GM10266 (cell line): Measurements from ENCODE around the gene MKKS.
A peak's percentile ranks its signal among the peaks of the same experiment; 100 is the strongest.

ENCODE experiments used
- DNase-seq: peaks from one replicate; pipeline ENCODE4 v3.0.0; 2012; ENCODE audit errors: extremely low spot score
- CTCF ChIP-seq: IDR thresholded peaks from 2 replicates; pipeline ENCODE4 v1.5.1; 2012; ENCODE audit warnings: mild to moderate bottlenecking, low read depth; ENCODE audit not compliant: control insufficient read depth, insufficient read depth; ENCODE audit errors: missing control alignments

Gene MKKS

GRCh38 chr20:10433623-10434466 lies at the start of gene MKKS:
Gene MKKS, minus strand, starts transcription at chr20:10434222. Its CDS starts 20,708 bp downstream, at chr20:10413514.
- peak; percentile 71 for DNase-seq
- TF ChIP-seq CTCF = no peak

DNA sequence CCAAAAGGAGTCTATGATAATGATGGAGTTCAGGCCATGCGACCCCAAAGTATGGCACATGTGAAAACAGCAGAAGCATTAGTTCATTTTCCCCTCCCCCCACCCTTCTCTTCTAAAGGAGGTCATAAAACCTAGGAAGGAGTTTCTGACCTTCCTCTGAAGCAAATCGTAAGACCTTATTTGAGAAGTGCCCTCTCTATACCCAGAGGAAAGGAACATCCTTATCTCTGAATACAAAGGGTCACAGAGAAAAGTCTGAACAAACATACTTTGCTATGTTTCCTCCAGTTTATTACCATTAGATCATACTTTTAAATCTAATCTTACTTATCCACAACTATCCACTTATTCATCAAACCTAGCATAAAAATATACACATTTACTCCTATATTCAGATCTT lies 49.7 kb upstream of the MKKS start:
- DNase-seq = no peak
- TF ChIP-seq CTCF = no peak

GRCh38 chr20:10481676-10482075 lies 47.7 kb upstream of the MKKS start:
- no peak for TF ChIP-seq CTCF
- no peak for DNase-seq

GRCh38 chr20:10478930-10479329 lies 44.9 kb upstream of the MKKS start:
- no peak for TF ChIP-seq CTCF

DNA sequence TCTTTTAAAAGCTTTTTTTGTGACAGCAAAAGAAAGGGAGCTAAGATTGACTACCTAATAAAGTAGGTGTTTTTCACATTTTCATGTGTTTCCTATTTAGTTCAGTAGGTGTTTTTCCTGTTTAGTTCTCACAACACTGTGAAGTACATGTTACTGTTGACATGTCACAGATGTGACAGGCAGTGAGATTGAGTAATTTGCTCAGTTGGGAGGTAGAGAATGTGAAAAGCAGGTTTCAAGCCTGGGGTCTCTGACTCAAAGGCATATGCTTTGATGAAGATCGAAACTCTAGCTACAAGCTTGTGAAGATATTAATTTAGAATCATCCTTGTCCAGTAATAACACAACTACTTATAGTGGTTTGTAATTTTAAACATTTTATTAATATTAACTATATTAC lies 44.2 kb upstream of the MKKS start:
- DNase-seq = peak; percentile 37
- TF ChIP-seq CTCF = no peak

More at GRCh38 chr20:10478930-10479329, 44.9 kb upstream of the MKKS start:
- DNase-seq = no peak

GRCh38 chr20:10476319-10476724 lies 42.3 kb upstream of the MKKS start:
- TF ChIP-seq CTCF = peak; percentile 54
- peak; percentile 27 for DNase-seq

DNA sequence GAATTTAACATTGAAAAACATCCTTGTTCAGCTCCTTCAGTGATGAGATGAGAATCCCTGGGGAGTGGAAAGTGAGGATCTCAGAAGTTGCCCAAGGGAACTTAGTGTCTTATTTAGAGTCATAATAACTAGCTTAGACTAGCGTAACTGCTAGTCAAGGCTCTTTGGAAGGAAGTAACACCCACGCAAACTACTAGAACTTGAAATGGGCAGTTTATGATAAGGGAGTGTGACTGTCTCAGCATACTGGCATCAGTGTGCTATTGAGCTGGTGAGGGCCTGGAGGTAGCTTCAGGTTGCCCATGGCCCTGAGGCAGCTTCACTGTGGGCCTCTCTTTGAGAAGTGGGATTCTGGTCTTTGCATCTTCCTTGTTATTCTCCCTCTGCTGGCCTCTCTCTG lies 41.2 kb upstream of the MKKS start:
- TF ChIP-seq CTCF = no peak

More for the DNA sequence above, 41.2 kb upstream of the MKKS start:
- no peak for DNase-seq
